HepG2 (cell line): ENCODE results near the gene HNRNPA1L2. TPM values are rescaled to one million over a fixed set of nuclear protein-coding genes. Genes with fewer than 3 reads are reported as not detected.

Experiments
- ATAC-seq: fragments of 200-7000 bp; cut with Tn5 transposase; 3 replicates; pipeline ENCODE4 v1.9.1; 2020; ENCODE audit warnings: mild to moderate bottlenecking, moderate library complexity
- BruUV-seq: library from RNA; stranded (reverse); fragments of 400-500 nt; replicated peaks from 2 replicates; lab custom pipeline; 2021; lab: Mats Ljungman, UMichigan
- CTCF ChIA-PET: fragments of 300-600 bp; formaldehyde crosslinking; extraction: SDS; loops from one replicate; lab custom pipeline; 2021; ENCODE audit warnings: low total read pairs, inconsistent platforms, low intra/inter-chr PET ratio; lab: Yijun Ruan, JAX
- POLR2A ChIA-PET: fragments of 350-600 bp; sonication (Branson Sonifier 250); formaldehyde crosslinking; loops from one replicate; lab custom pipeline; 2020; ENCODE audit warnings: antibody characterized with exemption, inconsistent platforms; lab: Yijun Ruan, JAX
- DNase-seq: peaks from one replicate; pipeline ENCODE4 v3.0.0-alpha.2; 2015; ENCODE audit warnings: low spot score
- FAIRE-seq: peaks from 3 replicates; lab custom pipeline; 2011; peaks lifted over from hg19 to GRCh38; lab: Jason Lieb, UNC
- H2AFZ ChIP-seq: one replicate; pipeline ENCODE4 v1.6.1; 2011; ENCODE audit warnings: low read length, inconsistent platforms
- H3K27ac ChIP-seq: fragments of 300-600 bp; 3 replicates; pipeline ENCODE4 v1.8.0; 2011; ENCODE audit warnings: mixed run types, mild to moderate bottlenecking, mixed read lengths, low read length, inconsistent platforms; ENCODE audit not compliant: insufficient read depth; ENCODE audit errors: extremely low read length
- H3K27me3 ChIP-seq, 2 experiments: fragments of 200-600 bp in 1 of 2; 2 replicates in 1 of 2; 3 replicates in 1 of 2; pipeline versions ENCODE4 v1.6.0 to v1.8.0; 2011; ENCODE audit warnings: low read length in 2 of 2, mild to moderate bottlenecking in 2 of 2, moderate library complexity in 2 of 2, inconsistent platforms in 1 of 2; ENCODE audit not compliant: insufficient read depth in 2 of 2, control insufficient read depth in 1 of 2
- H3K36me3 ChIP-seq, 2 experiments: fragments of 200-600 bp in 1 of 2; replicated peaks in 1 of 2; 2 replicates in 1 of 2; 3 replicates in 1 of 2; pipeline versions ENCODE4 v1.5.1 to v1.8.0; 2011; ENCODE audit warnings: low read length in 2 of 2, inconsistent platforms in 1 of 2; ENCODE audit not compliant: insufficient read depth in 2 of 2, control insufficient read depth in 1 of 2
- H3K4me1 ChIP-seq: 2 replicates; pipeline ENCODE4 v1.5.1; 2012; ENCODE audit warnings: low read length, inconsistent platforms; ENCODE audit not compliant: insufficient read depth
- H3K4me2 ChIP-seq: 2 replicates; pipeline ENCODE4 v1.6.0; 2011; ENCODE audit warnings: low read depth, low read length, inconsistent platforms
- H3K4me3 ChIP-seq, 3 experiments: fragments of 200-600 bp in 1 of 3; sonication (generic), shearing (Covaris generic) in 1 of 3; replicated peaks in 1 of 3; 2 replicates each; pipeline ENCODE4 v1.5.1; 2011 to 2016; ENCODE audit warnings: low read length in 3 of 3, inconsistent platforms in 2 of 3, low read depth in 2 of 3, mild to moderate bottlenecking in 2 of 3, control low read depth in 1 of 3, mixed read lengths in 1 of 3; ENCODE audit not compliant: insufficient read depth in 1 of 3
- H3K79me2 ChIP-seq: one replicate; pipeline ENCODE4 v1.6.1; 2011; ENCODE audit warnings: low read length, inconsistent platforms; ENCODE audit not compliant: insufficient read depth
- H3K9ac ChIP-seq: 2 replicates; pipeline ENCODE4 v1.6.0; 2011; ENCODE audit warnings: mild to moderate bottlenecking, low read depth, low read length, inconsistent platforms; ENCODE audit not compliant: insufficient read depth
- H3K9me3 ChIP-seq: 2 replicates; pipeline ENCODE4 v1.5.1; 2012; ENCODE audit warnings: mild to moderate bottlenecking, low read length
- H4K20me1 ChIP-seq: 2 replicates; pipeline ENCODE4 v1.6.0; 2011; ENCODE audit warnings: inconsistent platforms, mild to moderate bottlenecking, low read length, moderate library complexity; ENCODE audit not compliant: insufficient read depth
- ADNP ChIP-seq: sonication (generic); formaldehyde crosslinking; IDR thresholded peaks from 2 replicates; pipeline ENCODE4 v1.4.0; 2020; ENCODE audit warnings: missing genetic modification reagents
- BCLAF1 ChIP-seq: fragments of 450-650 bp; IDR thresholded peaks from 2 replicates; pipeline ENCODE4 v1.6.1; 2017; ENCODE audit warnings: mild to moderate bottlenecking
- FOXA1 ChIP-seq, 2 experiments: fragments of 450-650 bp in 1 of 2; sonication (generic) in 1 of 2; formaldehyde crosslinking in 1 of 2; IDR thresholded peaks; 2 replicates each; pipeline versions ENCODE4 v1.4.0 to v1.6.1; 2016 to 2020; ENCODE audit warnings: missing genetic modification reagents in 1 of 2
- FOXC1 ChIP-seq: sonication (generic); formaldehyde crosslinking; IDR thresholded peaks from 2 replicates; pipeline ENCODE4 v1.8.0; 2022; ENCODE audit warnings: mild to moderate bottlenecking, missing genetic modification reagents, borderline replicate concordance
- GATAD1 ChIP-seq: IDR thresholded peaks from 2 replicates; pipeline ENCODE4 v1.6.1; 2016; ENCODE audit warnings: missing genetic modification reagents, missing compliant biosample characterization
- MXD1 ChIP-seq: sonication (generic); formaldehyde crosslinking; IDR thresholded peaks from 2 replicates; pipeline ENCODE4 v1.4.0; 2020; ENCODE audit warnings: mild to moderate bottlenecking, missing genetic modification reagents
- PHF21A ChIP-seq: sonication (generic); formaldehyde crosslinking; IDR thresholded peaks from 2 replicates; pipeline ENCODE4 v1.5.0; 2020; ENCODE audit warnings: mild to moderate bottlenecking, missing genetic modification reagents
- SP140L ChIP-seq: sonication (generic); formaldehyde crosslinking; IDR thresholded peaks from 2 replicates; pipeline ENCODE4 v1.4.0; 2020; ENCODE audit warnings: missing genetic modification reagents, borderline replicate concordance
- SP2 ChIP-seq: sonication (generic); formaldehyde crosslinking; IDR thresholded peaks from 2 replicates; pipeline ENCODE4 v1.5.1; 2020; ENCODE audit warnings: mild to moderate bottlenecking, missing genetic modification reagents
- ZFX ChIP-seq: sonication (generic); formaldehyde crosslinking; IDR thresholded peaks from 2 replicates; pipeline ENCODE4 v1.4.0; 2020; ENCODE audit warnings: mild to moderate bottlenecking, low read depth, missing genetic modification reagents, moderate library complexity
- ZNF18 ChIP-seq: sonication (generic); formaldehyde crosslinking; IDR thresholded peaks from 2 replicates; pipeline ENCODE4 v1.8.0; 2022; ENCODE audit warnings: mild to moderate bottlenecking, missing genetic modification reagents; ENCODE audit not compliant: insufficient replicate concordance
- ZNF225 ChIP-seq: sonication (generic); formaldehyde crosslinking; IDR thresholded peaks from 2 replicates; pipeline ENCODE4 v1.4.0; 2020; ENCODE audit warnings: mild to moderate bottlenecking, missing genetic modification reagents
- ZNF558 ChIP-seq: sonication (generic); formaldehyde crosslinking; IDR thresholded peaks from 2 replicates; pipeline ENCODE4 v1.9.0; 2022; ENCODE audit warnings: mild to moderate bottlenecking, missing genetic modification reagents, borderline replicate concordance
- ZNF570 ChIP-seq: sonication (generic); formaldehyde crosslinking; IDR thresholded peaks from 2 replicates; pipeline ENCODE4 v1.4.0; 2020; ENCODE audit warnings: mild to moderate bottlenecking, missing genetic modification reagents, borderline replicate concordance
- ZNF598 ChIP-seq: sonication (generic); formaldehyde crosslinking; IDR thresholded peaks from 2 replicates; pipeline ENCODE4 v1.5.1; 2020; ENCODE audit warnings: mild to moderate bottlenecking, missing genetic modification reagents, borderline replicate concordance
- ZNF616 ChIP-seq: sonication (generic); formaldehyde crosslinking; IDR thresholded peaks from 2 replicates; pipeline ENCODE4 v1.5.0; 2020; ENCODE audit warnings: low read depth, mild to moderate bottlenecking, missing genetic modification reagents
- ZNF776 ChIP-seq: sonication (generic); formaldehyde crosslinking; IDR thresholded peaks from 2 replicates; pipeline ENCODE4 v1.4.0; 2020; ENCODE audit warnings: mild to moderate bottlenecking, missing genetic modification reagents
- WGBS: methylation state at CpG from one replicate; pipeline ENCODE4 v1.1.6; 2017; ENCODE audit warnings: low lambda C conversion rate; 5-methylcytosine and 5-hydroxymethylcytosine counted together
- in situ Hi-C: cut with HindIII; loops from 2 replicates; pipeline ENCODE4 v1.10.0; 2017; ENCODE audit warnings: low pct_unique_long_range_greater_than_20kb; ENCODE audit not compliant: extremely low pct_ligation_motif_present
- intact Hi-C: fragments of 100-400 bp; cut with micrococcal nuclease; formaldehyde crosslinking; loops from one replicate; pipeline ENCODE4 v1.10.0; 2022; ENCODE audit not compliant: unreplicated experiment
- polyA plus RNA-seq, 8 experiments: library from polyadenylated mRNA; depleted of rRNA in 3 of 8; stranded (reverse) in 7 of 8; unstranded in 1 of 8; fragments of >200 nt; fragmentation: Illumina TruSeq in 4 of 8; extraction: Trizol in 4 of 8; gene quantifications; 2 replicates each; pipeline versions ENCODE4 v1.2.1 to v1.2.3, GENCODE V29; 2011 to 2016; ENCODE audit warnings: low read depth in 4 of 8, missing spikeins in 1 of 8, mixed read lengths in 1 of 8; ENCODE audit not compliant: insufficient read depth in 1 of 8
- total RNA-seq, 5 experiments: library from RNA; depleted of rRNA; stranded (reverse); fragments of >200 nt; fragmentation: Illumina TruSeq; extraction: Trizol; gene quantifications; 2 replicates each; pipeline ENCODE4 v1.2.3, GENCODE V29; 2016; ENCODE audit warnings: low read depth in 1 of 5
- TF ChIP-seq, protein P1 (sequence below): sonication (generic); formaldehyde crosslinking; IDR thresholded peaks from 2 replicates; pipeline ENCODE4 v1.5.0; 2020; ENCODE audit warnings: mild to moderate bottlenecking, missing genetic modification reagents
- TF ChIP-seq, protein P2 (sequence below): IDR thresholded peaks from 2 replicates; pipeline ENCODE4 v1.6.1; 2016; ENCODE audit warnings: mild to moderate bottlenecking, missing biosample characterization, missing genetic modification reagents

The HNRNPA1L2 gene
- total and polyA plus RNA-seq, 2 of the 13 experiments (the other 11 are each of a cell fraction or from before 2014, with no cell fraction given), result 3.6 to 7.1 TPM

GRCh38 chr13:52686376-52686775 lies 44.1 kb downstream of the HNRNPA1L2 start:
- 97% methylated on average over 4 of the region's 4 CpGs for WGBS
- Histone ChIP-seq H3K4me1 (no peaks in the 10 kb centered on the region), H3K27ac (no peak overlapping the region), H3K4me3 (no peak overlapping the region), H4K20me1 (no peaks in the 10 kb centered on the region), H2AFZ (no peak overlapping the region), H3K9me3 (no peaks in the 10 kb centered on the region), H3K79me2 (peaks cover 2% of the 10 kb centered on the region), H3K9ac (no peak overlapping the region), H3K36me3 (peaks cover 10 to 33% of the 10 kb centered on the region in 2 experiments), H3K27me3 (no peaks in the 10 kb centered on the region), H3K4me2 (no peak overlapping the region)
- DNase-seq, result no peak
- TF ChIP-seq GATAD1 (no peak), SP2 (CRISPR knock-in tag) (no peak), BCLAF1 (no peak), ZNF558 (CRISPR knock-in tag) (no peak), ZNF225 (CRISPR knock-in tag) (no peak), ADNP (no peak), ZNF616 (CRISPR knock-in tag) (no peak), SP140L (CRISPR knock-in tag) (no peak), ZNF570 (CRISPR knock-in tag) (no peak), ZNF18 (CRISPR knock-in tag) (no peak), FOXC1 (CRISPR knock-in tag) (no peak), ZNF598 (CRISPR knock-in tag) (no peak), ZNF776 (CRISPR knock-in tag) (no peak), FOXA1 (IDR thresholded peaks at IDR 0.05) (no peak), FOXA1 (CRISPR knock-in tag; IDR thresholded peaks at IDR 0.05) (no peak), PHF21A (CRISPR knock-in tag) (no peak), MXD1 (CRISPR knock-in tag) (no peak), ZFX (CRISPR knock-in tag) (no peak)
- TF ChIP-seq, protein P1, sequence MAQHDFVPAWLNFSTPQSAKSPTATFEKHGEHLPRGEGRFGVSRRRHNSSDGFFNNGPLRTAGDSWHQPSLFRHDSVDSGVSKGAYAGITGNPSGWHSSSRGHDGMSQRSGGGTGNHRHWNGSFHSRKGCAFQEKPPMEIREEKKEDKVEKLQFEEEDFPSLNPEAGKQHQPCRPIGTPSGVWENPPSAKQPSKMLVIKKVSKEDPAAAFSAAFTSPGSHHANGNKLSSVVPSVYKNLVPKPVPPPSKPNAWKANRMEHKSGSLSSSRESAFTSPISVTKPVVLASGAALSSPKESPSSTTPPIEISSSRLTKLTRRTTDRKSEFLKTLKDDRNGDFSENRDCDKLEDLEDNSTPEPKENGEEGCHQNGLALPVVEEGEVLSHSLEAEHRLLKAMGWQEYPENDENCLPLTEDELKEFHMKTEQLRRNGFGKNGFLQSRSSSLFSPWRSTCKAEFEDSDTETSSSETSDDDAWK (CRISPR knock-in tag), result no peak
- TF ChIP-seq, protein P2, sequence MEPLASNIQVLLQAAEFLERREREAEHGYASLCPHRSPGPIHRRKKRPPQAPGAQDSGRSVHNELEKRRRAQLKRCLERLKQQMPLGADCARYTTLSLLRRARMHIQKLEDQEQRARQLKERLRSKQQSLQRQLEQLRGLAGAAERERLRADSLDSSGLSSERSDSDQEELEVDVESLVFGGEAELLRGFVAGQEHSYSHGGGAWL (CRISPR knock-in tag), result no peak
- FAIRE-seq, result no peak
- intact Hi-C loops, result no loop called here
- CTCF ChIA-PET, result no interaction called here
- in situ Hi-C loops, result no loop called here
- POLR2A ChIA-PET, result interaction anchor here (1.0 kb wide), 1 partner anchor 34 kb away, joined by 3 read pairs; the partner anchor contains the start of gene SUGT1
- no TSS peak for BruUV-seq
- ATAC-seq, result no peak
